Activated CD4-positive, alpha-beta T cell treated with anti-CD3 and anti-CD28 coated beads for 48 hours (primary cell): ENCODE results near the gene PARVG.

ENCODE experiments used
- DNase-seq: peaks from one replicate; pipeline ENCODE4 v3.0.0-alpha.2; 2020

PARVG gene

DNA sequence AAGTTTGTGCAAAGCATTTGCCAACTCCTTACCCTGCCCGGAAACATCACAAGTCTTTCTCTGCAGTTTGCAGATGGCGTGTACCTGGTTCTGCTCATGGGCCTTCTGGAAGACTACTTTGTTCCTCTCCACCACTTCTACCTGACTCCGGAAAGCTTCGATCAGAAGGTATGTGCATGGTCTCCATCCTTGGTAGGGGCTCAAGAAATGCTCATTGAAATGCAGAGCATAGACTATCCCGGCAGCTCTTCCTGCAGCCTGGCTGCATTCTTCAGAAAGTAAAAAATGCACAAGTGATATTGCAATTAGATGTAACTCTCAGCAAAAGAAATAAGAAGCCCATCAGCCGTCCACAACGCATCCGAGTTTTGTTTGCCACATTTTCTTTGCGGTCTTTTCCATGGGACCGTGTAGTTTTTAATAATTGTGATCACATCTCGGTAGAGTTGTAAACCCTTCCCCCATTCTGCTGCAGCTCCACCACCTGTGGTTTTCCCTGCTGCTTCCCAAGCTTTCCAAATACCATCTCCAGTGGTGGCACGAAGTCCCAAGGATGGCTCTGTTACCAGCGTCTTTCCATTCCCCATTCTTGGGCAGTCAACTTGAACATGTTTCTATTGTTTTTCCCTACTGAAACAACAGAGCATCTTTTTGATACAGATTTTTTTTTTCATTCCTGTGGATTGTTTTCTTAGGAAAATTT lies 22.7 kb upstream of the PARVG start:
- no peak for DNase-seq

DNA sequence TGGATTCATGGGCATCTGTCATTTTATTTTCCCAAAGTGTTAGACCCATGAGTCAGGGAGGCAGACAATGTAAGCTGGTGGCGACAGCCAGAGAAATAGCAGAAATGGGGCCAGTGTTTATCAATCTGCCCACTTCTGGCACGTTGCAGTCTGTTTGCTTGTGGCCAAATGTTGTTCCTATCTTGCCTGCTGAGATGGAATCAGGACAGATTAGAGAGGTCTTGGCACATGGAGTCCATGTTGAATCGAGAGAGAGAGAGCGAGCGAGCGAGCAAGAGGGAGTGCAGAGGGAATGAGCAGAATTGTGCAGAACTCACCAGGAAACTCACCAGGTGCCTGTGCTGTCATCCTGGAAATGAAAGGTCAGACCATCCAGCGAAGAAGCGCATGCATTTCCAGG lies 21.9 kb upstream of the PARVG start:
- DNase-seq, result no peak

DNA sequence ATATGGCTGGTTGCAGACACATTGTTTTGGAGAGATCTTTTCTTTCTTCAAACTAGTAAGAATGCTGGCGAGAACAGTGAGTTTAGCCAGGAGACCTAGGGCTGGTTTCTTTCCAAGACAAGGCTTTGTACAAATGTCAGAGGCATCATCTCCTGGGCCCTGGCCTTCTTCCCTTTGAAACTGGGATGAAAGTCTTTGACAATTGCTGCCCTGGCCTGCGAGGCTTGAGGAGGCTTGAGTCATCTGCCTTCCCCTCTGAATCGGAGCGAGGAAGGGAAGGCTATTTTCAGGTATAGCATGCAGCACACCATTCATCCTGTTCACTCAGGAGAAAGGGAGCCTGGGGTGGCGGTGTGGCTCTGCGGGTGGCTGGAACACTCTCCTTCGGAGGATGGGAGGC lies 21.5 kb upstream of the PARVG start:
- DNase-seq, result no peak

DNA sequence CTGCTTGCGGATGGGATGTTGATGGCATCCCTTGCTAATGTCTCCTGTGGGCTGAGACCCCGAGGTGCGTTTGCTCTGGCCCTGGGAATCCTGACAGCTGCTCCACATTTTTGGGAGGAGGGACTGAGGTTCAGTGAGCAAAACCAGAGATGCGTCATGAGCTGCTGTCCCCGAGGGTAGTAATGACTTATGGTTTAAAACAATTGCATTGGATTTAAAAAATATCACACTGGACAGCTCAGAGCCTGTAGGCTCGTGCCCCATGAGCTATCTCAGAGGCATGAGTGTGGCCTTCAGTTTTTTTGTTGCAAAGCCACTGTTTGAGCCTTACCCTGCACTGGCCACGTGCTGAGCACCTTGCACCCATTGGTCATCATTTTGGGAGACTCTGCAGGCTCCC lies 20.9 kb upstream of the PARVG start:
- no peak for DNase-seq

- DNase-seq, result no peak
Observed at GRCh38 chr22:44160421-44160820, 20.3 kb upstream of the PARVG start.

- DNase-seq, result no peak
Observed at GRCh38 chr22:44161673-44162072, 19.1 kb upstream of the PARVG start.

GRCh38 chr22:44162960-44163359 lies 17.8 kb upstream of the PARVG start:
- no peak for DNase-seq

DNA sequence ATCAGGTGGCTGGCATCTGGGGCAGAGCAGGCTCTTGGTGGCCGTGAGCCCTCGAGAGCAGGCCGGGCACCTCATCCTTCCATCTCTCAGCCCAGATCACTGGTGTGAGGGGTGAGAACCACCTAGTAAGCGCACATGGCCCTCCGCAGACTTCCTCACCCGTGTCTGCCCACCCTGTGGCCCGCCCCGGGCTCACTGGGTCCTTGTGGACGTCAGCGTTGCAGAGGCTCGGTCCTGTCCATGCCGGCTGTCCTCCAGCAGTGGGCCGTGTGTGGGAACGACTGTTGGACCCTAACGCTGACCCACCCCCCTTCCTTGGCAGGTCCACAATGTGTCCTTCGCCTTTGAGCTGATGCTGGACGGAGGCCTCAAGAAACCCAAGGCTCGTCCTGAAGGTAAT lies 17.2 kb upstream of the PARVG start:
- no peak for DNase-seq

- no peak for DNase-seq
Observed at GRCh38 chr22:44164031-44164430, 16.7 kb upstream of the PARVG start.

DNA sequence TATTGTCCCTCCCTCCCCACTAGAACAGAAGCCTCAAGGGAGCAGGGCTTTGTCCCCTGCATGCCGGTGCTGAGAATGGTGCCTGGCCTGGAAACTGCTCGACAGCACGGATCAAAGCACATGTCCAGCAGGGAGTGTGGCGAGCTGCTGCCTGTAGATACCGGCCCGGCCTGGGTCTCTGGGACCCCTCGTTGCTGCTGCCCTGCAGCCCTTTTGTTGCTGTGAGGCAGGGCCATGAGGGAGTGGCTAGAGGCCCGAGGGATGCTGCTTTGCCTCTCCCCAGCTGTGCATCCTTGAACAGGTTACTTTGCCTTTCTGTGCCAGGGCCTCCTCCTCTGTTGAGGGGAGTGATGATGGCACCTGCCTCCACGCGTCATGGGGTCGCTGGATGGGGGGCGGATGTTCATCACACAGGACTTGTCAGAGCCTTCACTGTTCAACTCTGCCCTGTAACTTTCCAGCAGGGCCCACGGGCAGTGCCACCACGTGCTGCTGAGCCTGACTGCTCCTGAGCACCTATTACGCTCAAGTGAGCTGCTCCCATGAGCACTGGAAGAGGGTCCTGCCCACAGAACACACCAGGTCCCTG lies 15.3 kb upstream of the PARVG start:
- DNase-seq, result no peak

GRCh38 chr22:44166498-44167276 lies 14.0 kb upstream of the PARVG start:
- no peak for DNase-seq

- DNase-seq, result no peak
Observed at GRCh38 chr22:44167501-44167900, 13.2 kb upstream of the PARVG start.

GRCh38 chr22:44168206-44168605 lies 12.5 kb upstream of the PARVG start:
- DNase-seq, result no peak

DNA sequence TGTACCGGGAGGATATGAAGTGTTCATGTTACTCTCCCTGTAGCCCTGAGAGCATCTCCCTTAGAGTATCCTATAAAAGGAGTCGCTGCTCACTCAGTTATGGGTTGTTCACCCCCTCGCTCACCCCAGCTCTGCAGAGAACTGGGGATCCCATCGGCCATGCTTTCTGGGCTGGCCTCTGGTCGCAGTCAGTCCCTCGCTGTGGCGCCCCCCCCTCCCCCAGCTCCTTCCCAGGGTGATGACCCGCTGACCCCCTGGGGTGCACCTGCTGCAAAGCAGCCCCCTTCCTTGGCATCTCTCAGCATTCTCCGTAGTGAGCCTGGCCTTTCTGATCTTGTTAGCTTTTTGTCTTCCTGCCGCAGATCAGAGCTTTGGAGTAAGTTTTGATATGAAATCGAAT lies 10.3 kb upstream of the PARVG start:
- DNase-seq, result no peak

- DNase-seq, result no peak
Observed at GRCh38 chr22:44171561-44171960, 9.2 kb upstream of the PARVG start.

- no peak for DNase-seq
Observed at GRCh38 chr22:44172370-44173108, 8.2 kb upstream of the PARVG start.

DNA sequence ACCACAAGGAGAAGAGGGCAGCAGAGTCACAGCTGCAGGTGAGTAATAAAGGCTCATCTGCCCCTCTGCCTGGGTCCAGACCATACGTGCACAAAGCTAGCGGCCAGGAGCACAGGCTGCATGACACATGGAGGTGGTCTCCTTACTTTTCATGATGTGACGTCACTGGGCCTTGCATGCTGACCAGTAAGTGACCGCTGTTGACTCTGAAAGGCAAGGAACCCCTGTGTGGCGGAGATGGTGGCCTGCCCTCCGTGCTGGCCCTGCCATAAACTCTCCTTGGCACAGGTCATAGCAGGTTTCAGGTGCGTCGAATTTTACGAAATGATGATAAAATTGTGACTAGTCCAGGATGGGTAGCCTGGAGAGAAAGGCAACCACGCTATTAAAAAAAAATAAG lies 7.6 kb upstream of the PARVG start:
- DNase-seq, result no peak

GRCh38 chr22:44175676-44176075 lies 5.0 kb upstream of the PARVG start:
- DNase-seq, result no peak

GRCh38 chr22:44179196-44179988 lies 1.3 kb upstream of the PARVG start:
- no peak for DNase-seq

DNA sequence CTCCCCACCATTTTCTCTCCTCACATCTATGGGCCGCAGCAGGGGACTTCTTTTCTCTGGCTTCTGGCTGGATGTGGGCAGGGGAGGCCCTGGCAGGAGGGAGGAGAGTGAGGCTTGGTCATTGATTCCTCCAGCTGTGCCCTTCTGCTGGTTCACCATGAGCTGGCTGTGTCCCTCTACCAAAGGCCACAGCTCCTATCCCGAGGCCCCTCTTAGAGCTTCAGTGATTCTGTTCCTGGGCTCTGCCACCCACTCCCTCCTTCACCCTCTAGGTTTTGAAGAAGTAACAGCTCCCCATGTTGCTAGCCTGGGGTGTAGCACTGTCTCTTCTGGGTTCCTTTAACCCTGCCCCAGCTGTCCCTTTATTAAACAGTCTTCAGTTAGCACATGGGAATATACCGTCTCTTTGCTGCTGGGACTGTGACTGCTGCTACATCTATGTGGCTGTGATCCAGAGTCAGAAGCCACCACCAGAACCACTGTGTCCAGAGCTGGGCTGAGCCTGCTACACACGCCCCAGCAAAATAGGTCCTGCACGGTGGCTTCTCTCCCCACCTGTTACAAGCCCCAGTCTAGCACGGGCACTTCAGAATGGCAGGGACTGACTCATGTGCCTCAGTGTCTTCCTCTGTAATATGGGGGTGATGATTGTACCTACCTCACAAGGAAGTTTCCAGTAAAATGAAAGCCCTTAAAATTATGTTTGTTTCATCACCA lies 578 bp upstream of the PARVG start:
- no peak for DNase-seq

GRCh38 chr22:44181033-44181911 lies 547 bp downstream of the PARVG start:
- DNase-seq, result peak; percentile 70
